NCI-H446 (cell line): ENCODE data around the gene C12orf57.
A peak's percentile ranks its signal among the peaks of the same experiment; 100 is the strongest.
"Not testable (repeated sequence)": the region's sequence is repeated elsewhere in the genome, so short reads cannot be mapped to it uniquely, and the experiment has no call there.

Experiments
- DNase-seq, 2 experiments: peaks; one replicate each; lab custom pipeline; 2025; lab: John Stamatoyannopoulos, UW

Gene C12orf57, protein sequence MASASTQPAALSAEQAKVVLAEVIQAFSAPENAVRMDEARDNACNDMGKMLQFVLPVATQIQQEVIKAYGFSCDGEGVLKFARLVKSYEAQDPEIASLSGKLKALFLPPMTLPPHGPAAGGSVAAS

DNA sequence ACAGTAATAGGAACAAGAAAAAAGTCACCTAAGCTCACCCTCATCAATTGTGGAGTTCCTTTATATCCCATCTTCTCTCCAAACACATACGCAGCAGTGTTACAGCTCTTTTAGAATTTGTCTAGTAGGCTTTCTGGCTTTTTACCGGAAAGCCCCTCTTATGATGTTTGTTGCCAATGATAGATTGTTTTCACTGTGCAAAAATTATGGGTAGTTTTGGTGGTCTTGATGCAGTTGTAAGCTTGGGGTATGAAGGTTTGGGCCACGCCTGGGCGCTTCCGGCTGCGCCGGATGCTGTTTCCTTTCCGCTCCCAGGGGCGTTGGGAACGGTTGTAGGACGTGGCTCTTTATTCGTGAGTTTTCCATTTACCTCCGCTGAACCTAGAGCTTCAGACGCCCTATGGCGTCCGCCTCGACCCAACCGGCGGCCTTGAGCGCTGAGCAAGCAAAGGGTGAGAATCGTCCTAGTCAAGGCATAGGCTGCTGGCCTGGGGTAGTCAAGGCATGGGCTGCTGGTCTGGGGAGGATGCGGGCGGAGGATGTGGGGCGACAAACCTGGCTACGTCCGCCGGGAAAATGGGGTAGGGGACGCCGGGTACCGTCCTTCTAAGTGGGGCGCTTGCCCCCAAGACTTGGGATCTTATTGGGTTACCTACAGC is at the start of gene C12orf57, which contains the start of gene RNU7-1:
C12orf57 (plus strand) TSS at position 301 of the 659 bp plus-strand sequence; CDS start at position 401, 100 bp downstream.
RNU7-1 (plus strand) TSS at position 95 of the 659 bp plus-strand sequence.
- DNase-seq = peak; percentile 98 to 99

DNA sequence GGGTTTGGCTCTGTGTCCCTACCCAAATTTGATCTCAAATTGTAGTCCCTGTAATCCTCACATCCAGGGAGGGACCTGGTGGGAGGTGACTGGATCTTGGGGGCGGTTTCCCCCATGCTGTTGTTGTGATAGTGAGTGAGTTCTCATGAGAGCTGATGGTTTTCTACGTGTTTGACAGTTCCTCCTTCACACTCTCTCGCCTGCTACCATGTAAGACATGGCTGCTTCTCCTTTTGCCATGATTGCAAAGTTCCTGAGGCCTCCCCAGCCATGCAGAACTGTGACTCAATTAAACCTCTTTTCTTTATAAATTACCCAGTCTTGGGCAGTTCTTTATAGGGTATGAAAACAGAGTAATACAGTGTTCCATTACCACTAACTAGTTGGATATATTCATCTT is 49.5 kb upstream of the C12orf57 start:
- no peak for DNase-seq

DNA sequence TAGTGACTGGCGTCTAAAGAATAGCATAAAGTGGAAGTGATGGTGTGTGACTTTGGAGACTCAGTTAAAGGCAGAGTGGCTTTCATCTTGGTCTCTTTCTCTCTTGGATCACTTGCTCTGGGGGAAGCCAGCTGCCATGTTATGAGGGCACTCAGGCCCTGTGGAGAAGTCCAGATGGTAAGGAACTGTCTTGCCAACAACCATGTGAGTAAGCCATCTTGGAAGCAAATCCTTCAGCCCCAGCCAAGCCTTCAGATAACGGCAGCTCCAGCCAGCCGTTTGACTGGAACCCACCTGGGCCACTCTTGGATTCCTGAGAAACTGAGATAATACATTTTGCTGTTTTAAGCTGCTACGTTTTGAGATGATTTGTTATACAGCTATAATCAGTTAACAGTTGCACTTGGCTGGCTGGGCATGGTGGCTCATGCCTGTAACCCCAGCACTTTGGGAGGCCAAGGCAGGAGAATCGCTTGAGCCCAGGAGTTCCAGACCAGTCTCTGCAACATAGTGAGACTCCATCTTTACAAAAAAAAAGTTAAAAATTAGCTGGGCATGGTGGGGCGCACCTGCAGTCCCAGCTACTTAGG is 46.9 kb upstream of the C12orf57 start:
- DNase-seq = peak; percentile 66 to 90

DNA sequence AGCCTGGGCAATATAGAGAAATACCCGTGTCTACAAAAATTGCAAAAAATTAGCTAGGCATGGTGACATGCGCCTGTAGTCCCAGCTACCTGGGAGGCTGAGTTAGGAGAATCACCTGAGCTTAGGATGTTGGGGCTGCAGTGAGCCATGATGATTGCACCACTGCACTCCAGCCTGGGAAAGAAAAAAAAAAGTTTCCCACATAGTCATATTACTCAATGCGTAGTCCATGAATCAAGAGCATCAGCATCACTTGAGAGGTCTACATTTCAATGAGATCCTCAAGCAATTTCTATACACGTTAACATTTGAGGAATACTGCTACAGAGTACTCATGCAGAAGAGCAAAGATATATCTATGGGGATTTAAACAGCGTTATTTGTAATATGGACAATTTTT is 44.4 kb upstream of the C12orf57 start:
- DNase-seq = no peak

DNA sequence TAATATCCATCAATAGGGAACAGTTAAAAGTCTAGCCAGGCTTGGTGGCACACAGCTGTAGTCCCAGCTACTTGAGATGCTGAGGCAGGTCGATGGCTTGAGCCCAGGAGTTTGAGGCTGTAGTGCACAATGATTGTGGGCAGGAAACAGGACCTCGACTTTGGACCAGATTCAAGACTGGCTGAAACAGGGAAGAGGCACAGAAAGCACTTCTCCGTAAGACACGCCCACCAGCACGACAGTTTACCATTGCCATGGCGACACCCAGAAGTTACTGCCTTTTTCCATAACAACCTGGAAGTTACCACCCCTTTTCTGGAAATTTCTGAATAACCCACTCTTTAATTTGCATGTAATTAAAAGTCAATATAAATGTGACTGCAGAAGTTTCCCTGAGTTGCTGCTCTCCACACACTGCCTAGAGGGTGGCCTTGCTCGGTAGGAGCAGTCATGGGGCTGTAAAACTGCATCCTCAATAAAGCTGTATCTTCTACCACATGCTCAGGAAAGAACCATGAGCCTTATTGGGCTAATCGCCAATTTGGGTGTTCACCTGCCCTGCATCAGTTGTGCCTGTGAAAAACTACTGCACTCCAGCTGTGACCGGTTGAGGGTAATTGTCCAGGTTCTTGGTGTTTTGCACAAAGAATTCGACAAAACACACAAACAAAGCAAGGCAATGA is 43.8 kb upstream of the C12orf57 start:
- DNase-seq = no peak

DNA sequence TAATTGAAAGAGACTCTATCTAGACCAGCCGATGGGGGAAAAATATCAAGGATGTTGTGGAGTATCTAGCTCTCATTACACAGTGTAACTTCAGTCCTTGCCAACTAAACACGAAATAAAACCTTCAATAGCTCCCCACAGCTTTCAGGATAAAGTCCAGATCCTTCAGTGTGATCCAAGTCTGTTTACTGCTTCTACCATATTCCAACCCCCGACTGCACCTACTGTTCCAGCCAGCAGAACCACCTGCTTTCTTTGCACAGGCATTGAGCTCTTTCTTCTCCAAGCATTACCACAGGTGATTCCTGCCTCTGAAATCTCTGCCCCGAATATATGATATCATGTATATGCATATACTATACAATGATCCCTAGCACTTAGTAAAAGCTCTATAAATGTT is 41.4 kb upstream of the C12orf57 start:
- DNase-seq = no peak

DNA sequence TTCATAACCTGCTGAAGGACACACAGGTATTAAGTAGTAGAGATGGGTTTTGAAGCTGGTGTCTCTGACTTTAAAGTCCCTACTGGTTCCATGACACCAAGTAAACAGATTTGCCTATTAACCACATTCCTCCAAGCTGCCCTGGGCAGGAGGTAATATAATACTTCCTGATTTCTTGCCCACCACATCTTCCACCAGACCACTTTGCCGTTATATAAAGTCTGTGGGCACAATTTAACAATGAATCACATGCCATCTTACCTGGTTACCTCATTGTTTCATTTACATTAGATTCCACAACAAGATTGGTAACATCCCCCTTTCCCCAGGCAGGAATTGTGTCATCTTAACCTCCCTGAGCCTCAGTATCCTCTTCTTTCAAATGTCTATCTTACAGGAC is 40.1 kb upstream of the C12orf57 start:
- no peak for DNase-seq

DNA sequence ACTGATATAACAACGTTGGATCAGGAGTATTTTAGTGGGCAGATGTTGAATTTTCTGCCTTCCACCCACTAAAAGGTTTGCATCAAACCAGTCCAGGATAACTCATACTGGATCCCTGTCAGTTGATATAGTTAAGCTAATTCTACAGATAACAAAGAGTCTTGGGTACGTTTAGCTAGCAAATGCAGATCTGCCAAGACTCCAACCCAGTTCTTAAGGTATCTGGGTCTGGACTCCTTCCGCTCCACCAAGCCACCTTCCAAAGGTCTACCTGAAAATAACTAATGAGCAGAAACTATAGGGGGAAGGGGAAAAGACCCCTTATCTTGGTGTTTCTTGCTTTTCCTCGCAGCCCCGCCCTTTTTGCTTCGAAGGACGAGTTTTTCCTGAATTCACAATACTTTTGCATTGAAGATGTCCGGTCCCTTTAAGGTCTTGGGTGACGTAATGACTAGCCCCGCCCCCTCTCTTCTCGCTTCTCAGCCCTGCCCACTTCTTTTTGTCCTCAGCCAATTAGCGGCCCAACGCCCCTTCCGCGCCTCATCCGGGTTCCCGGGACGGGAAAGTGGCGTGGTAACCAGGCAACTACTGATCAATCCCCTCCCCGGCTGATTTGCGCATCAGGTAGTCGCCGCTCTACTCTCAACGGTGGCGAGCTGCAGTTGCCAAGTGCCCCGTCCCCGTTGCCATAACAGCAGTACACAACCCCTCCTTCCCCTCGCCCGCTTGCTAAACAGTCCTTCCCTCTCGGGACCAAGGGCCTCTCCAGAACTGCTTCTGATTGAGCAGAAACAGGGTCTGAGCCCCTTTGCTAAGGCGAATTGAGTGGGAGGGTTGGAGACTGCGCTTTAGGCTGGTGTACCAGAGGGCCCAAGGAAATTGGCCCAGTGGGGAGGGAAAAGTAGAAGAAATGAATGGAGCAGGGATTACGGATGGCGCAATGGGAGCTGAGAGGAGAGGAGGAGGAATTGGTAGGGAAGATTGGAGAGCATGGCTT is 39.2 kb upstream of the C12orf57 start, which contains the start of gene LRRC23:
LRRC23 (plus strand) TSS at position 543 of the 997 bp plus-strand sequence. CDS start 812 bp downstream, outside the sequence.
- peak; percentile 97 to 98 for DNase-seq

DNA sequence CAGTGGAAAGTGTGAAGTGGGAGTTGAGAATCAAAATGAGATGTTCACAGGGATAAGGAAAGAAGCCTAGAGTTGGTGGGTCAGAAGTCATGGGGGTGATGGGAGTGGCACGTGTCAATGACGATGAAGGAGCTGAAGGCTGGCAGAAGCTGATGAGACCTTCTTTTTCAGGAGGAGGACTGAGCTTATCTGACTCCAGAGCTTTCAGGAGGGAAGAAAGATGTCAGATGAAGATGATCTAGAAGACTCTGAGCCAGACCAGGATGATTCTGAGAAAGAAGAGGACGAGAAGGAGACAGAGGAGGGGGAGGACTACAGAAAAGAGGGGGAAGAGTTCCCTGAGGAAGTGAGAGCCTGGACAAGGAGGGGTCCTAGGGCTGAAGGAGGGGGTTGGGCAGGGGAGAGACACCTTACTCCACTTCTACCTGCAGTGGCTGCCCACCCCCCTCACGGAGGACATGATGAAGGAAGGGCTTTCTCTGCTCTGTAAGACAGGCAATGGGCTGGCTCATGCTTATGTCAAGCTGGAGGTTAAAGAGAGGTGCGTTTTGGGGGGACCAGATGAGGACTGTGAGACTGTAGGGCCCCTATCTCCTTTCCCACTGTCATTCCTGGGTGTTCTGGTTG is 38.3 kb upstream of the C12orf57 start:
- DNase-seq = no peak

DNA sequence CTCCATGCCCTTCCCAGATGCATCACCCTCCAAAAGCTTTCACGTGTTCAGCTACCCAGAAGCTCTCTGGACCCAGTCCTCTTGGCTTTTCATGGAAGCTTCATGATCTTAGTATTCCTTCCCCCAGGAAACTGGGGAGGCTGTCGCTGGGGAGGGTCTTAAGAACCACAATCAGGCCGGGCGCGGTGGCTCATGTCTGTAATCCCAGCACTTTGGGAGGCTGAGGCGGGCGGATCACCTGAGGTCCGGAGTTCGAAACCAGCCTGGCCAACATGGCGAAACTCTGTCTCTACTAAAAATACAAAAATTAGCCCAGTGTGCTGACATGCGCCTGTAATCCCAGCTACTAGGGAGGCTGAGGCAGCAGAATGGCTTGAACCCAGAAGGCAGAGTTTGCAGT is 35.7 kb upstream of the C12orf57 start:
- DNase-seq = not testable (repeated sequence)

DNA sequence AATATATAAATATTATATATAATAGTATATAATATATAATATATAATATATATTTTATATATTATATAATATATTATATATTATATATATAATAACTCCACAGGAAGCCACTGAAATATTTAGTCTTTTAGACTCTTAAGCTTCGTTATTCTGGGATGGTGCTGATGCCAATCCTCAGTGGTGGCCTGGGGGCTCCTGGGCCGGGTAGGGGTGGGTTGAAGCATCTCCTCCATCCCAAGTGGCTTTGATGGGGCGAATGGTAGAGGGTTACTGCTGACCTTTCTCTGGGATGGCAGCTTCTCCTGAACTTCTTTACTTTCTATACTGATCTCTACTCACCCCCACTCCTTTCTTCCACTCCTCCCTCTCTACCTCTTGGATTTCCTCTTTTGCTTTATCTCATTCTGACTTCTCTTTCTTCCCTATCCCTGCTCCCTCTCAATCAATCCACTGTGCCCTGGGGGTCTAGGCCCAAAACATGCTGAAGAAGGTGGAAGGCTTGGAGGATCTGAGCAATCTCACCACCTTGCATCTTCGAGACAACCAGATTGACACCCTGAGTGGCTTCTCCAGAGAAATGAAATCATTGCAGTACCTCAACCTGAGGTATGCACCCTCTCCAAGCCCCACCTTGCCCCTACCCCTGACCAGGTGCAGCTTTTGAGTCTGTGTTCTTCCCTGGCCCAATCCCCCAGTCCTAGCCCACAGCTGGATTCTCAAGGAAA is 34.2 kb upstream of the C12orf57 start:
- no peak for DNase-seq

DNA sequence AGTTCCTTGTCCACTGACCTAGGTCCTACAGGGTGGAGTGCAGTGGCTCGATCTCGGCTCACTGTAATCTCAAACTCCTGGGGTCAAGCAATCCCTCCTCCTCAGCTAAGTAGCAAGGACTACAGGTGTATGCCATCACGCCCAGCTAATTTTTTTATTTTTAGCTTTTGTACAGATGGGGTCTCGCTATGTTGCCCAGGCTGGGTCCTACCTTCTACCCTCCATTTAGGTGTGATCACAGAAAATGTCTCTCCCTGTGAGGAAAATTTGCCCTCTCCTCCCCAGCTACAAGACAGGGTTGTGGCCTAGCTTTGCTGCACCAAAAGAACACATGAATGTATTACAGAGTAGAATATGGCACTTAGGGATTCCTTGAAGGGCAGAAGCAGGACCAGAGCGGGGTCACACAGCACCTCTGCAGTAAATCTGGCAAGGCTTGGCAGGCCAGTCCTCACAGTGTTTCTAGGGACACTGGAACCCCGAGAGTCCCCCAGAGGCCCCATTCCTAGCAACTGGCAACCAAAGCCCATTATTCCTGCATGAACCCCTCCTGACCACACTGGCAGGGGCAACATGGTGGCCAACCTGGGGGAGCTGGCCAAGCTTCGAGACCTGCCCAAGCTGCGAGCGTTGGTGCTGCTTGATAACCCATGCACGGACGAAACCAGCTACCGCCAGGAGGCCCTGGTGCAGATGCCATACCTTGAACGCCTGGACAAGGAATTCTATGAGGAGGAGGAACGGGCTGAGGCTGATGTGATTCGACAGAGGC is 31.5 kb upstream of the C12orf57 start:
- no peak for DNase-seq

DNA sequence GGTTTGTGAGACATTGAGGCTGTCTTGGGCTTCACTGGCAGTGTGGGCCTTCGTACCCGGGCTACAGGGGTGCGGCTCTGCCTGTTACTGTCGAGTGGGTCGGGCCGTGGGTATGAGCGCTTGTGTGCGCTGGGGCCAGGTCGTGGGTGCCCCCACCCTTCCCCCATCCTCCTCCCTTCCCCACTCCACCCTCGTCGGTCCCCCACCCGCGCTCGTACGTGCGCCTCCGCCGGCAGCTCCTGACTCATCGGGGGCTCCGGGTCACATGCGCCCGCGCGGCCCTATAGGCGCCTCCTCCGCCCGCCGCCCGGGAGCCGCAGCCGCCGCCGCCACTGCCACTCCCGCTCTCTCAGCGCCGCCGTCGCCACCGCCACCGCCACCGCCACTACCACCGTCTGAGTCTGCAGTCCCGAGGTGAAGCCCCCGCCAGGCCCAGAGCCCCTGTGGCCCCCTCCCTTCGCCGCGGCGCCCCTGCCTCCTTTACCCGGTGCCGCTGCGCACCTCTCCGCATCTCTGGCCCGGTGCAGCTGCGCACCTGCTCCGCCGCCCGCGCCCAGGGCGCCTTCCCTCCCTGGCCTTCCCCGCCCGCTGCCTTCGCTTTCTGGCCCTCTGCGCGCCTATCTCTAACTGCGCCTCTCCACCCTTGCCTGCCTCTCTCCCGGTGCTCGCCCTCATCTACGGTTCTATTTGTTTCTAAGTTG is 29.4 kb upstream of the C12orf57 start, which contains the start of gene ENO2:
ENO2 (plus strand) TSS at position 335 of the 701 bp plus-strand sequence. CDS start 1,253 bp downstream, outside the sequence.
- peak; percentile 33 to 67 for DNase-seq

DNA sequence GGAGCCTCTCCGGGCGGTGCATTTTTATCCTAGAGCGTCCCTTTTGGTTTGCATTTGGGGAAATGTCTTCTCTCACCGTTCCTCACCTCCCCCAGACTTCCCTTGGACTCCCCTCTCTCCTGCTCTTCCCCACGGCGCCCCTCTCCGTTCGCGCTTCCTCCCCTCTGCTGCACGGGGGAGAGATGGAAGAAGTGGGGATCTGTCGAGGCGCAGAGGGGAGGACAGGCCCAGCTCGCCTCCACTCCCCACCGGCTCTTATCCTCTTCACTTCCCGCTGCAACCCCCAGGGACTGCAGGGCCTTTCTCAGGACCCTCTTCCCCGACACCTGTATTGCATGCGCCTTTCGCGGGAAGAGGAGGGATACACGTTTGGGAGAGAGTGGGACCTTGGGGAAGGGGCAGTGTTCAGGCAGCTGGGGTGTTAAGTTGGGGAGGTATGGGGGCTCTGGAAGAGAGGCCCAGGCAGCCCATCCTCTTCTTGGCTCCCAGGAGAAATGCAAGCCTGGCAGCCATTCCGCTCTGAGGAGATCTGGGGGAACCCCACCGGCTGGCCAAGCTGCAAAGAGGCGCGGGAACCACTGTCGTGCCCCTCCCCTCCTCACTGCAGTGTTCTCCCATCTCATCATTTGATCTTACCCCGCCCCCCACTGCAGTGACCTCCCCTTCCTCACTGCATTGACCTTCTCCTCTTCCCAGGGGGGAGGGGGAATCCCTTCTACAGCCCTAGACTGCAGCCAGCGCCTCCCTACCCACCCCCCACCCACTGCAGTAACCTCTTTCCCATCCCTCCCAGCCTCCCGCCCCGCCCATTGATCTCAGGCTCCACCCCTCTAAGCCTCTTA is 28.7 kb upstream of the C12orf57 start:
- DNase-seq = peak in 1 of 2 experiments; percentile 41

DNA sequence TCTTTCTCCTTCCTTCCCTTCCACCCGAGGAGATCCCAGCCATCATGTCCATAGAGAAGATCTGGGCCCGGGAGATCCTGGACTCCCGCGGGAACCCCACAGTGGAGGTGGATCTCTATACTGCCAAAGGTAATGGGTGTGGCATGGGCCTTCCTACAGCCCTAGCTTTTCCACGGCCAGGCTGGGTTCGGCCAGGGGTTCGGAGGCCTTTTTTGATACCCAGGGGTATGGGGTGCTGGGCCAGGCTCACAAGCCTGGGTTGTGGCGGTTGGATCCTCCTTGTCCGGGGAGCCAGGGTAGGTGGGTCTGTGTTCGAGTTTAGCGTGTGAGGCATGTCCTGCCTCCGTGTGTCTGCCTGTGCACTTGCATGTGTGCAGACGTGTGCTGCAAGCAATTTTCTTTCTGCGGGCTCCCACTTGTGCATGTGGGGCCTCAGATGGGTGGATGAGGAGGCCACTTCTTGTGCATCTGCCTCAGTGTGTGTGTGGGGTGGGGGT is 28.0 kb upstream of the C12orf57 start:
- DNase-seq = no peak

DNA sequence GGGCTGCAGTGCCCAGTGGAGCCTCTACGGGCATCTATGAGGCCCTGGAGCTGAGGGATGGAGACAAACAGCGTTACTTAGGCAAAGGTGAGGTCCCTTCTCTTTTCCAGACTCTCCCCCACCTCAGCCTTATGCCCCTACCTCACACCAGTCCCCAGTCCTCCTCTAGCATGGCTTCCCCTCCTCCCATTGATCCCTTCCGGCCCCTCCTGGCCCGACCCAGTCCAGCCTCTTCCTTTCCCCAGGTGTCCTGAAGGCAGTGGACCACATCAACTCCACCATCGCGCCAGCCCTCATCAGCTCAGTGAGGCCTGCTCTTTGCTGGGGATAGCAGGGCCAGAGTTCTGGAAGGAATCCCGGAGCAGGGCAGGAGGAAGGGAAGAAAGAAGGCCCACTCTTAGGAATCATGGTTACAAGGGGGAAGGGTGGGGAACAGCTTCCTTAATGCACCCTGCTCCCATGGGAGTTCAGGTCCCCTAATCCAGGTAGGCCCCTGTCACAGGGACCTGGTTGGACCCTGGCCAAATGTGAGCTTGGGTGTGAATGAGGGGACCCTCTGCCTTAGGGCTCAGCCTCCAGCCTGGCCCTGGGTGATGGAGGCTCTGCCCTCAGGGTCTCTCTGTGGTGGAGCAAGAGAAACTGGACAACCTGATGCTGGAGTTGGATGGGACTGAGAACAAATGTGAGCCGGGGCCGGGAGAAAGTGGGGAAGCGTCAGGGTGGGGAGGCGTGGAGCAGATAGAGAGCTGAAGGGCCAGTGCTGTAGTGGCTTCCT is 27.2 kb upstream of the C12orf57 start:
- no peak for DNase-seq
